ENCODE data around the gene ADCY7. TPM values are rescaled to one million over a fixed set of nuclear protein-coding genes. Genes with fewer than 3 reads are reported as not detected.
"Not testable (repeated sequence)": the region's sequence is repeated elsewhere in the genome, so short reads cannot be mapped to it uniquely, and the experiment has no call there.

ADCY7 gene
- total RNA-seq, 1 donor from 2014 or later: 8.8 TPM

DNA sequence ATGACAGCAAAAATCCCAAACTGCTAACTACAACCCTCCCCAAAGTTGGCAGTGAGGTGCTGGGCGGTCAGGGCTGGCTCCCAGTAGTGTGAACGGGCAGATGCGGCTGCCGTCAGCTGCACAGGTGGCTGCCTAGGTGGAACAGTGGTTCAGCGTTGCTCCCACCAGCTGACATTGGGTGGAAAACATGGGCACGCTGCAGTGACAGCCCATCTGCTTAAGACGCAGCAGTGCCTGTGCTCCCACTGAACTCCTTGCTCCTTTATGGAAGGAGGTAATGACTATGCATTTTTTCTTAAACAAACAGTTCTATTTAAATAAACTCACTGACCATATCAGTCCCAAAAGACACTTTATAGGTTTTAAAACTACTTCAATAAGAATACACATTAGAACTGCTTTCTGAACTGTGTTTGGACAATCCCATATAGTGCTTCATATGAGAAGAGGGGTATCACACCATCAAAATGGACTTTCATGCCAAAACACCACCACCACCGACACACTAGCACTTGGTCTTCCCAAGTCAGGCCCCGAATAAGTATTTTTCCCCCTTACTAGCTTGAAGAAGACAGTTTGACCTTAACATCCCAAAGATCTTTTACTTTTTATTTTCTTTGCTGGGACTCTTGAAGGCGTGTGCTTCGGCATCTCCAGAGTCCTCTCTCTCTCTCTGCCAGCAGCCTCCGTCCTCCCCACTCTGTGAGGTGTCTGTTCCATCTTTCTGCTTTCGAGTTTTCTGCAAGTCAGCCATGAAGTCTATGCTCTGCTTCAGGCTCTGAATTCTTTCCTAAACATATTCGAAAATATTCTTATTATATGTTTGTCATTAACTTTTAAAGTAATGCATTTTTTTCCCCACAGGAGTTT, 68.0 kb downstream of the ADCY7 start:
- DNase-seq (ENCODE audit: low read depth, low spot score): no peak
- TF ChIP-seq, protein P1, sequence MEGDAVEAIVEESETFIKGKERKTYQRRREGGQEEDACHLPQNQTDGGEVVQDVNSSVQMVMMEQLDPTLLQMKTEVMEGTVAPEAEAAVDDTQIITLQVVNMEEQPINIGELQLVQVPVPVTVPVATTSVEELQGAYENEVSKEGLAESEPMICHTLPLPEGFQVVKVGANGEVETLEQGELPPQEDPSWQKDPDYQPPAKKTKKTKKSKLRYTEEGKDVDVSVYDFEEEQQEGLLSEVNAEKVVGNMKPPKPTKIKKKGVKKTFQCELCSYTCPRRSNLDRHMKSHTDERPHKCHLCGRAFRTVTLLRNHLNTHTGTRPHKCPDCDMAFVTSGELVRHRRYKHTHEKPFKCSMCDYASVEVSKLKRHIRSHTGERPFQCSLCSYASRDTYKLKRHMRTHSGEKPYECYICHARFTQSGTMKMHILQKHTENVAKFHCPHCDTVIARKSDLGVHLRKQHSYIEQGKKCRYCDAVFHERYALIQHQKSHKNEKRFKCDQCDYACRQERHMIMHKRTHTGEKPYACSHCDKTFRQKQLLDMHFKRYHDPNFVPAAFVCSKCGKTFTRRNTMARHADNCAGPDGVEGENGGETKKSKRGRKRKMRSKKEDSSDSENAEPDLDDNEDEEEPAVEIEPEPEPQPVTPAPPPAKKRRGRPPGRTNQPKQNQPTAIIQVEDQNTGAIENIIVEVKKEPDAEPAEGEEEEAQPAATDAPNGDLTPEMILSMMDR (conservative IDR thresholded peaks at IDR 0.05): no peak
- peaks cover 23% of the 10 kb centered on the region for H3K36me3 Mint-ChIP-seq (ENCODE audit: low read depth)
- no peak overlapping the region for H3K27ac Mint-ChIP-seq (ENCODE audit: unreplicated experiment)
- H3K4me1 Mint-ChIP-seq: no peaks in the 10 kb centered on the region
- H3K4me3 Mint-ChIP-seq: no peak overlapping the region
- H3K27me3 Mint-ChIP-seq (ENCODE audit: low read depth): no peaks in the 10 kb centered on the region
- H3K9me3 Mint-ChIP-seq: no peaks in the 10 kb centered on the region

DNA sequence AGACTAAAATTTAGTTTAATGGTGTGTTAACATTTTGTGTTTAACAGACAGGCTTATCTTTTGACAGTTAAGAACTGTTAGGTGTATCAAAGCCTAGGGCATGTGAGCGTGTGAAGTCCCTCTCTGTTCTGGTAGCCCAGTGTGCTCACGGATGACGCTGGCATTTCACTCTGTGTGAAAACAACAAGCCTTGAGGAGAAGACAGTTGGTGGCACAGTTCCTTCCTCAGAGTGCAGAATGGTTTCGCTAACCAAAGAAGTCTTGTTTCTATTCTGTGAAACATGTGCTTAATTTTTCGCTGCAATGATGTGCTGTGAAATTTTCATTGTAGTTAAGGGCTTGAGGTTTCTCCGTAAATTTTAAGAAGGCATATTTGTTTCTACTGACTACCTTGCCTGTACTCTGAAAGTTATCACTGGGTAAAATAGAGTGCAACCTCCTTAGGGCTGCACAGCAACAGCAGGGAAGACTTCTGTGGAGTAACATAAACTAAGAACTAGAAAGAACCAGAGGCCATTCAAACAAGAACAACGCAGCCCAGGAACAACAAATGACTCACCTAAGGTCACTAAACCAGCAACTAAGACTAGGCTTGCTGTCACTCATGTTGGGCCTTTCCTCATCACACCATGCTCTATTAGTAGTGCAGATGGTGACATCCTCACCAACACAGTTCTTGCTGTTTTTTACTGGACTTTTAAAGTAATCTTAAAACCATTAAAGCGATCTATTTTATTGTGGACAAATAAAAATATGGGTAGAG, 69.0 kb downstream of the ADCY7 start:
- Mint-ChIP-seq H3K4me3 (no peak overlapping the region), H3K4me1 (no peaks in the 10 kb centered on the region), H3K27me3 (ENCODE audit: low read depth) (no peaks in the 10 kb centered on the region), H3K27ac (ENCODE audit: unreplicated experiment) (no peak overlapping the region), H3K36me3 (ENCODE audit: low read depth) (peaks cover 23% of the 10 kb centered on the region), H3K9me3 (no peaks in the 10 kb centered on the region)
- DNase-seq (ENCODE audit: low read depth, low spot score): no peak
- TF ChIP-seq, protein P1 (conservative IDR thresholded peaks at IDR 0.05): no peak

DNA sequence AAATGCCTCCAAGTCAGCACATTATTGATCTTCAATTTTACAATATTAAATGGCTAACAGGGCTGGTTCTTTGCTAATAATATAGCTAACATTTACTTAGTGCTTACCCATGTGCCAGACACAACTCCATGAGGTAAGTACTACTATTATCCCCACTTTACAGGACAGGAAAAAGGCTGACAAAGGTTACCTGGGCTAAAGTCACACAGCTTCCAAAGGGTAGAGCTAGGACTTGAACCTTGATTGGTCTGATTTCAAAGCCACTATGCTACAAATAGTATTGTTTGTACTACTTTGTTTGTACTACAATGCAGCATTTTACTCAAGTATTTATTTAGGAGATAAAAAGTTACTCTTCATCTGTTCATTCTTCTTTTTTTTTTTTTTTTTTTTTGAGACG, 70.5 kb downstream of the ADCY7 start:
- peaks cover 23% of the 10 kb centered on the region for H3K36me3 Mint-ChIP-seq (ENCODE audit: low read depth)
- no peak overlapping the region for H3K27ac Mint-ChIP-seq (ENCODE audit: unreplicated experiment)
- no peak for DNase-seq (ENCODE audit: low read depth, low spot score)
- TF ChIP-seq, protein P1 (conservative IDR thresholded peaks at IDR 0.05): no peak
- H3K27me3 Mint-ChIP-seq (ENCODE audit: low read depth): no peaks in the 10 kb centered on the region
- H3K4me3 Mint-ChIP-seq: no peak overlapping the region
- H3K4me1 Mint-ChIP-seq: no peaks in the 10 kb centered on the region
- H3K9me3 Mint-ChIP-seq: no peaks in the 10 kb centered on the region

DNA sequence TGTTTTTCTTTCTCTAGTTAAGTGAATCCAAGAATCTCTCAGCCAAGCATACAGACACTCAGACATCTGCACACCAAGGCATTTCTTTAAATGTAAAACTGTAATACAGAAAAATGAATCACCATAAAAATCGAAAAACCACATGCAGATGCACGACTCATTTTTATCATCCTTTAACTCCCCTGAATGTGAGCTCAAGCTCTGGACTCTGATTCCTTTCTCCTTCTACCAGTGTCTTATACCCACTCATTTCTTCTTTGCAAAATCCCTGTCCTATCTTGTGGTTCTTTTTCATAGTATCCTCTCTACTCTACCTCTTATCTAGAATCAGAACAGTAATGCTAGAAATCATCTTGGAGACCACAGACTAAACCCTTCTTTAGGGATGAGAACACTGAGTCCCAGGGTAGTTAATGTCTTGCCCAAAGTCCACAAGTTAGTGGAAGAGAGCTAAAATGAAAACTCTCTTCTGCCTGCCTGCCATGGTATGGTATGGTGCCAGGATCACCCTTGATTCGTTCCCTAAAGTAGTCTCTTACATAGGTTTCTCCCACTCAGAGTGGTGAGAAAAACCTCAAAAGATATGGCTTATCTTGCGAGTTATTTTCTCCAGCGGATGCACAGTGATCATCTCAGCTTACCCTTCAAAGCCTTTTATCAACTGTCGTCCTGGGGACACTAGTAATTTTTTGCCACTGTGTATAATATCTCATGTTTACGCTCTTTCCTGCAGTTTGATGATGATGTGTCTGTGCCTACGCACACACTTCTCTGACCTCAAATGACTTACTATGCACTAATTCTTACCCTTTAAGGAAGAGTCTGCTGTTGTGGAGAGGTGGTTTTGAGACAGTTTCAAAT, 72.2 kb downstream of the ADCY7 start:
- Mint-ChIP-seq H3K27ac (ENCODE audit: unreplicated experiment) (no peak overlapping the region), H3K4me3 (no peak overlapping the region), H3K27me3 (ENCODE audit: low read depth) (no peaks in the 10 kb centered on the region), H3K9me3 (no peaks in the 10 kb centered on the region), H3K4me1 (no peaks in the 10 kb centered on the region), H3K36me3 (ENCODE audit: low read depth) (peaks cover 18% of the 10 kb centered on the region)
- TF ChIP-seq, protein P1 (conservative IDR thresholded peaks at IDR 0.05): no peak
- no peak for DNase-seq (ENCODE audit: low read depth, low spot score)

DNA sequence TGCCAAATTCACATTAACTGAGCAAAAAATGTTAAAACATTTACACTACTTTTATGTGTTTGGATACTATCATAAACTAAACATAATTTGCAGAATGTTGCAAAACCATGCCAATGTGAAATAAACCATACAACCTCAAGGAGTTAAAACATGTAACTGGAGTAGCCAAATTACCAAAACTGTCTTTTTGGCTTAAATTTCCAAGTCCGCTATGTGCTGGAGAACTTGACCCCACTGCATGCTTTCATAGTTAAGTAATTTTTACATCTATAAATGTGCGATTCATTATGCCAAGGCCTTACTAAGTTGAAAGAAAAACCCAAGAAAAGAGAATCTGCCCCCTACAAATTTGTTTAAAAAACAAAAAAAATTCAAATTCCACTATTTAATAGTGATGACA, 74.2 kb downstream of the ADCY7 start:
- no peak overlapping the region for H3K27ac Mint-ChIP-seq (ENCODE audit: unreplicated experiment)

DNA sequence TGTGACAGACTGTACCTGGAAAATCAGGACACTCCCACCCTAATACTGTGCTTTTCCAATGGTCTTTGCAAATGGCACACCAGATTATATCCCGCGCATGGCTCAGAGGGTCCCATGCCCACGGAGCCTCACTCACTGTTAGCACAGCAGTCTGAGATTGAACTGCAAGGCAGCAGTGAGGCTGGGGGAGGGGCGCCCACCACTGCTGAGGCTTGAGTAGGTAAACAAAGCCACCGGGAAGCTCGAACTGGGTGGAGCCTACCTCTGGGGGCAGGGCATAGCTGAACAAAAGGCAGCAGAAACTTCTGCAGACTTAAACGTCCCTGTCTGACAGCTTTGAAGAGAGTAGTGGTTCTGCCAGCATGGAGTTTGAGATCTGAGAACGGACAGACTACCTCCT, 77.2 kb downstream of the ADCY7 start:
- not testable (repeated sequence) for H3K4me3 Mint-ChIP-seq; H3K4me1 Mint-ChIP-seq; H3K27me3 Mint-ChIP-seq (ENCODE audit: low read depth); H3K9me3 Mint-ChIP-seq; H3K27ac Mint-ChIP-seq (ENCODE audit: unreplicated experiment); DNase-seq (ENCODE audit: low read depth, low spot score)
- peaks cover 50% of the 10 kb centered on the region for H3K36me3 Mint-ChIP-seq (ENCODE audit: low read depth)

More for the DNA sequence above, 74.2 kb downstream of the ADCY7 start:
- no peaks in the 10 kb centered on the region for H3K9me3 Mint-ChIP-seq
- no peak for DNase-seq (ENCODE audit: low read depth, low spot score)
- TF ChIP-seq, protein P1 (conservative IDR thresholded peaks at IDR 0.05): no peak
- H3K36me3 Mint-ChIP-seq (ENCODE audit: low read depth): peaks cover 28% of the 10 kb centered on the region
- H3K4me1 Mint-ChIP-seq: peaks cover 3% of the 10 kb centered on the region
- no peak overlapping the region for H3K4me3 Mint-ChIP-seq
- H3K27me3 Mint-ChIP-seq (ENCODE audit: low read depth): no peaks in the 10 kb centered on the region

DNA sequence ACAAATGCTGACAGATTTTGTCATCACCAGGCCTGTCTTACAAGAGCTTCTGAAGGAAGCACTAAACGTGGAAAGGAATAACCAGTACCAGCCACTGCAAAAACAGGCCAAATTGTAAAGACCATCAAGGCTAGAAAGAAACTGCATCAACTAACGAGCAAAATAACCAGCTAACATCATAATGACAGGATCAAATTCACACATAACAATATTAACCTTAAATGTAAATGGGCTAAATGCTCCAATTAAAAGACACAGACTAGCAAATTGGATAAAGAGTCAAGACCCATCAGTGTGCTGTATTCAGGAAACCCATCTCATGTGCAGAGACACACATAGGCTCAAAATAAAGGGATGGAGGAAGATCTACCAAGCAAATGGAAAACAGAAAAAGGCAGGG, 78.9 kb downstream of the ADCY7 start:
- H3K27ac Mint-ChIP-seq (ENCODE audit: unreplicated experiment); DNase-seq (ENCODE audit: low read depth, low spot score); H3K9me3 Mint-ChIP-seq; H3K4me1 Mint-ChIP-seq; H3K4me3 Mint-ChIP-seq; H3K27me3 Mint-ChIP-seq (ENCODE audit: low read depth): not testable (repeated sequence)
- H3K36me3 Mint-ChIP-seq (ENCODE audit: low read depth): peaks cover 63% of the 10 kb centered on the region

All from neural crest cell (in vitro differentiated cells).